Urinary bladder (tissue), 4 donors: ENCODE measurements around the gene BPHL. TPM values are rescaled to one million over a fixed set of nuclear protein-coding genes. Genes with fewer than 3 reads are reported as not detected.
"Not testable (repeated sequence)": the region's sequence is repeated elsewhere in the genome, so short reads cannot be mapped to it uniquely, and the experiment has no call there.

Experiments
- DNase-seq: peaks from one replicate; pipeline ENCODE4 v3.0.0-alpha.2; 2015; ENCODE audit errors: extremely low spot score
- H3K27ac ChIP-seq: one replicate; pipeline ENCODE4 v1.5.1; 2013; ENCODE audit warnings: low read depth, mild to moderate bottlenecking, moderate library complexity
- H3K36me3 ChIP-seq: one replicate; pipeline ENCODE4 v1.6.1; 2013; ENCODE audit warnings: mild to moderate bottlenecking, moderate library complexity; ENCODE audit not compliant: insufficient read depth
- H3K4me1 ChIP-seq: one replicate; pipeline ENCODE4 v1.6.1; 2013; ENCODE audit warnings: mild to moderate bottlenecking, moderate library complexity; ENCODE audit not compliant: insufficient read depth
- H3K4me3 ChIP-seq: one replicate; pipeline ENCODE4 v1.5.1; 2013; ENCODE audit warnings: low read depth, low read length
- WGBS: extraction: QIAGEN DNeasy Blood & Tissue Kit; methylation state at CpG from one replicate; pipeline ENCODE4 v1.1.7; 2013; 5-methylcytosine and 5-hydroxymethylcytosine counted together
- polyA plus RNA-seq: library from polyadenylated mRNA; stranded (reverse); fragments of 200-250 nt; gene quantifications from one replicate; pipeline ENCODE4 v1.2.3, GENCODE V29; 2013
- total RNA-seq: library from RNA; depleted of rRNA; stranded (reverse); fragments of >200 nt; gene quantifications from one replicate; pipeline ENCODE4 v1.2.3, GENCODE V29; 2014
- donor health status: healthy with polysubstance abuse.
- donor health status: healthy.

Gene BPHL
- total RNA-seq (23.7 TPM), polyA plus RNA-seq (13.3 TPM)

DNA sequence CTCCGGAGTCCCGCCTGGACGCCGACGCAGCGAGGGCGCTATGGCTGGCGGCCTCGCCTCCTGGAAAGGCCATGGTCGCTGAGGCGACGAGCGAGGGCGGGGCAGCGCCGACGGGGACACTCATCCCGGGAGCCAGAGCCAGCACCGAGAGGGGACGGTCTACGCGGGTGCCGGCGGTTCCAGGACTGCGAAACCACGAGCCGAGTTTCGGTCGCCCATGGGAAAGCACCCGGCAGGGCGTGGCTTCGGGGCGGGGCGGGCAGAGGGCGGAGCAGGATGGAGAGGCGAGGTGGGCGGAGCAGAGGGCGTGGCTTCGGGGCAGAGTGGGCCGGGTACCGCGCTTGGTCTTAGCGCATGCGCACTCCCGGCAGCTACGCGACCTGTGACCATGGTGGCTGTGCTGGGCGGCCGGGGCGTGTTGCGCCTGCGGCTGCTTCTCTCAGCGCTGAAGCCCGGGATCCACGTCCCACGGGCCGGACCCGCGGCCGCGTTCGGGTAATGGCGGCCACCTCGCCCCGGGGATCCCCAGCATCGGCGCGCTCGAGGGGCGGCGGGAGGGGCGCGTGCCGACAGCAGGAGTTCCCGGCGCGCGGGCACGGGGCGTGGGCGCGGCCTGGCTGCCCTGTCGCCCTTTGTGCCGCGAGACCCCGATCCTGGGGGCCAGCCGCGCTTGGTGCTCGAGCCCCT, at the start of gene BPHL:
Gene BPHL, plus strand, starts transcription at position 359 of the 687 bp plus-strand sequence. Its CDS starts 30 bp downstream, at position 389.
- peak; percentile 86 for DNase-seq
- under 1% methylated on average over 89 of the region's 89 CpGs for WGBS
- peak within 1 kb of the TSS; percentile 71 for H3K4me3 ChIP-seq

DNA sequence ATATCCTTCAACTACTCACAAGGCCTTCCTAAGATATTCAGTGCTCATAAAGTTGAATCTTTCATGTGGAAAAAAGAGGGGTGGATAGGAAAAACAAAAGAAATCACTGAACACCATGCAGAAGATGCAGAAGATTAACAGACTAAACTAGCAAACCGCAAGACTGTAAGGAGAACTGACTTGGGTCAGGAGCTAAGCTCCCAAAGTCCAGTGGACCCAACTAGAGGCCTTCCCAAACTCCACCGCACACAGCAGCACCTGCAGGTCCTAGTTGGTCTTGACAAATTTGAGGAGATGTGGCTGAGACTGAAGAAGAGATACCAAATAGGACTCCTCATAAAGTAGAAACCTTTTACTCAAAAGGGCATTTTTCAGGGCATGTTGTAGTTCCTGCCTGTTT, 46.9 kb upstream of the BPHL start:
- H3K4me3 ChIP-seq = no peak overlapping the region
- H3K4me1 ChIP-seq = peaks cover 4% of the 10 kb centered on the region
- DNase-seq = no peak
- H3K36me3 ChIP-seq = no peaks in the 10 kb centered on the region
- 92% methylated on average over 2 of the region's 2 CpGs for WGBS
- no peak overlapping the region for H3K27ac ChIP-seq

More for the DNA sequence above, at the start of gene BPHL:
- Histone ChIP-seq H3K36me3 (peaks cover 3% of the 10 kb centered on the region), H3K27ac (peak within 1 kb of the TSS; percentile 79), H3K4me1 (no peaks in the 10 kb centered on the region)

DNA sequence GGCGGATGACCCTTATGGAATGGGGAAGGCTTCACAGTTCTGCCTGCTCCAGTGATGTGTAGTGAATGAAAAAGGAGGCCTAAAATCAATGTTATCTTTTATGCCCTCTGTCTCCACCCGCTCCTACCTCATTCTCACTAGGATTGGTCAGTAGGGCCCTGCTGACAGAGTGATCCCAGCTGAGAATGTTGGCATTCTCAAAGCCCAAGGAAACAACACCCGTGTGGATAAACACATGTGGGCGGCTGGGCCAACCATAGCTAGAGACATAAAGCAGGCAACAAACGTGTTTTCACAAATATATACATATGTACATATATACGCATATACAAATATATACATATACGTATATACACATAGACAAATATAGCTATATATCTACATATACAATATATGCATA, 45.7 kb upstream of the BPHL start:
- no peak for DNase-seq
- peaks cover 3% of the 10 kb centered on the region for H3K36me3 ChIP-seq
- 77% methylated on average over 7 of the region's 7 CpGs for whole genome bisulfite sequencing

DNA sequence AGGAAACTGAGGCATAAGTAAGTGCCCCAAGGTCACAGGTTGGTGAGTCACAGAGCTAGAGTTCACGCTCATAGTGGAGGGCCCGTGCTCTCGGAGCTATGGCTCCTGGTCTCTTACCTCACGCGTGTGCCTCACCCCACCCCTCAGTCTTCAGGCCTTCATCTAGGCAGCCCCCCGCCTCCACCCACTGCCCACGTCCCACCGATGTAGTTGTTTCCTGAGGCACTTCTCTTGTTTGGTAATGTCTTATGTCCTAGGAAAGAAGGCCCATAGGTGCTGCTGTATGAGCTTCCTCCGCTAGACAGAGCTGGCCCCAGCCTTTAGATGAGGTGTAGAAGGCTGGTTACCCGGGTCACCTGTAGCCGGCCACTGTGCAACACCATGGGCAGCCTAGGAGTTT, 45.1 kb upstream of the BPHL start:
- Histone ChIP-seq H3K4me3 (no peak overlapping the region), H3K4me1 (peaks cover 4% of the 10 kb centered on the region), H3K36me3 (peaks cover 3% of the 10 kb centered on the region), H3K27ac (no peak overlapping the region)
- no peak for DNase-seq
- WGBS = 98% methylated on average over 11 of the region's 11 CpGs

More for the DNA sequence above, 45.7 kb upstream of the BPHL start:
- H3K4me1 ChIP-seq = peaks cover 4% of the 10 kb centered on the region
- H3K4me3 ChIP-seq = no peak overlapping the region
- H3K27ac ChIP-seq = no peak overlapping the region

DNA sequence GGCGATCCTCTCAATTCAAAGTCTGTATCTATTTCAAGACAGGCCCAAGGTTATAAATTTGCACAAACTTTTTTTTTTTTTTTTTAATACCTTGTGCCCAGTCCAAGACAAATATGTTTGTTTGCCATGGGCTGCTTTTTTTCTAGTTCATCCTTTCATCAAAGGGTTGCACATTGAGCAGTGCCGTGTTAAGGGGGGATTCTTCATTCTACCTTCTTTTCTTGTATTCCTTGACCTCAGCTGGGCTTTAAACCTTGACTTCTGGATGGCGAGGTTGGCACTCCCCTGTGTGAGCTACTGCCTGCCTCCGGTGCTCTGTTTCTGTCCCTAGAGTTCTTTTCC, 42.8 kb upstream of the BPHL start:
- 57% methylated on average over 4 of the region's 4 CpGs for WGBS
- DNase-seq = no peak
- Histone ChIP-seq H3K4me3 (no peak overlapping the region), H3K36me3 (peaks cover 5% of the 10 kb centered on the region), H3K4me1 (peaks cover 4% of the 10 kb centered on the region), H3K27ac (no peak overlapping the region)

DNA sequence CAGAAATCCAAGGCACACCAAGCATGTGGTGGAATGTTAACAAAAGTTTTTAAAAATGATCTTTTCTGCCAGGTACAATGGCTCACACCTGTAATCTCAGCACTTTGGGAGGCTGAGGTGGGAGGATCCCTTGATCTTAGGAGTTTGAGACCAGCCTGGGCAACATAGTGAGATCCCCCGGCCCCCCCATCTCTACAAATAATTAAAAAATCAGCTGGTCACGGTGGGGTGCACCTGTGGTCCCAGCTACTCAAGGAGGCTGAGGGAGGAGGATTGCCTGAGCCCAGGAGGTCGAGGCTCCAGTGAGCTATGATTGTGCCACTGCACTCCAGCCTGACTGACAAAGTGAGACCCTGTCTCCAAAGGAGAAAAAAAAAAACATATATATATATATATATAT, 42.2 kb upstream of the BPHL start:
- WGBS = 89% methylated on average over 3 of the region's 3 CpGs
- H3K4me3 ChIP-seq = no peak overlapping the region
- peaks cover 9% of the 10 kb centered on the region for H3K36me3 ChIP-seq
- H3K27ac ChIP-seq = no peak overlapping the region
- H3K4me1 ChIP-seq = peaks cover 4% of the 10 kb centered on the region
- DNase-seq = no peak

DNA sequence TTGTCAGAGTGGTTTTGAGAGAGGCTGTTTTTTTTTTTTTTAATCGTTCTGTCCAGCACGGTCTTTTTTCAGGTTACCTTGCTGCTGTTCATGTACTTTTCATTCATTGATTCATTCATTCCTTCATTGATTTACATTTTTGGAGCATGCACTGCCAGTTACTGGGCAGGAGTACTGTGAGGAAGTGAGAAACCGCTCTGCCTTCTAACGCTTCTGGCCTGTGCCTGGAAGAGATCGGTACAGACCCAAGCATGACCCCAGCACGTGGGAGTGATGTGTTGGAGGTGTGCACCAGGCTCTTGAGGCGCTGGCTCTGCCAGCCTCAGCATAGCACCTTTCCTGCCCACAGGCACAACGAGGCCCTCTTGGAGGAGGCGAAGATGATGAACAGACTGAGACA, 41.1 kb upstream of the BPHL start:
- no peak for DNase-seq
- 90% methylated on average over 9 of the region's 9 CpGs for WGBS
- no peak overlapping the region for H3K4me3 ChIP-seq
- H3K4me1 ChIP-seq = peaks cover 2% of the 10 kb centered on the region
- H3K36me3 ChIP-seq = peaks cover 9% of the 10 kb centered on the region
- no peak overlapping the region for H3K27ac ChIP-seq

DNA sequence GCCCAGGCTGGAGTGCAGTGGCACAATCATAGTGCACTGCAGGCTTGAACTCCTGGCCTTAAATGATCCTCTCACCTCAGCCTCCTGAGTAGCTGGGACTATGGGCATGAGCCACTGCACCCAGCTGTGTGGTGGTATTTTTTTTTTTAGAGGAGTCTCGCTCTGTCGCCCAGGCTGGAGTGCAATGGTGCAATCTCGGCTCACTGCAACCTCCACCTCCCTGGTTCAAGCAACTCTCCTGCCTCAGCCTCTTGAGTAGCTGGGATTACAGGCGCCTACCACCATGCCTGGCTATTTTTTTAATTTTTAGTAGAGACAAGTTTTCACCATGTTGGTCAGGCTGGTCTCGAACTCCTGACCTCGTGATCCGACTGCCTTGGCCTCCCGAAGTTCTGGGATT, 39.6 kb upstream of the BPHL start:
- not testable (repeated sequence) for DNase-seq, H3K36me3 ChIP-seq, H3K27ac ChIP-seq, H3K4me3 ChIP-seq, H3K4me1 ChIP-seq
- WGBS = 98% methylated on average over 8 of the region's 8 CpGs

DNA sequence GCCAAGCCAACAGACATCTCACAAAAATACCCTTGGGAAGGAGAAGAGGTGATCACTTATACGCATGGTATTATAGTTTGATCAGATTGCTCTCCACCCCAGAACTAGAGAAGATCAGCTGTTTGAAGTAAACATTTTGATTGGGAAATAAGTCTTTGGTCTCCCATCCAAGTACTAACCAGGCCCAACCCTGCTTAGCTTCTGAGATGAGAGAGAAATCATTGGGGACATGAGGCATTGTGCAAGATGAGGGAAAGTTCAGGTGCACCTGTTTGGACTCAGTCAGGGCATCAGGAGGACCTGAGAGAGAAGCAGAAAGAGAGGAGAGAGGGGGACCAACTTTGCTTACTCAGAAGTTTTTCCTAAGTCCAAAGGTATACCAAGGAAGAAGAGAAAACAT, 38.8 kb upstream of the BPHL start:
- Histone ChIP-seq H3K4me3 (no peak overlapping the region), H3K4me1 (peaks cover 2% of the 10 kb centered on the region), H3K27ac (no peak overlapping the region), H3K36me3 (peaks cover 9% of the 10 kb centered on the region)
- WGBS = 87% methylated on average over 1 of the region's 1 CpG
- DNase-seq = no peak

DNA sequence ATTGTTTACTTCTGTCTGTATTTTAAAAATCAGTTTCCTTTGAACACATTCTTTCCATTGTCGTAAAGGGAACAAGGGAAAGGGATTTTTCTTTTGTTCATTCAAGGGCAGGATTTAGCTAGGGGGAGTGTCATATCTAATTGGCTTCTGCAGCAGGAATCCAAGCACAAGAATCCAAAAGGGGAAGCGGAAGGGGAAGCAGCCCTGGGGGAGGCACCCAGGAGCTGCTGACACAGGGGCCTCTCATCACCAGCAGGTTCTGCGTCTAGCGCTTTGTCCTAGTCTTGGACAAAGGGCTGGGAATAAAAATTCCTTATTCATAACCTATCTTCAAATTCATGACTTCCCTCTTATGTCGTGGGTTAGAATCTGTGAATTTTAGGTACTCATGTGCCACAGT, 36.6 kb upstream of the BPHL start:
- no peak overlapping the region for H3K27ac ChIP-seq
- H3K4me1 ChIP-seq = no peaks in the 10 kb centered on the region
- 91% methylated on average over 5 of the region's 5 CpGs for WGBS
- DNase-seq = no peak
- no peak overlapping the region for H3K4me3 ChIP-seq
- peaks cover 9% of the 10 kb centered on the region for H3K36me3 ChIP-seq

DNA sequence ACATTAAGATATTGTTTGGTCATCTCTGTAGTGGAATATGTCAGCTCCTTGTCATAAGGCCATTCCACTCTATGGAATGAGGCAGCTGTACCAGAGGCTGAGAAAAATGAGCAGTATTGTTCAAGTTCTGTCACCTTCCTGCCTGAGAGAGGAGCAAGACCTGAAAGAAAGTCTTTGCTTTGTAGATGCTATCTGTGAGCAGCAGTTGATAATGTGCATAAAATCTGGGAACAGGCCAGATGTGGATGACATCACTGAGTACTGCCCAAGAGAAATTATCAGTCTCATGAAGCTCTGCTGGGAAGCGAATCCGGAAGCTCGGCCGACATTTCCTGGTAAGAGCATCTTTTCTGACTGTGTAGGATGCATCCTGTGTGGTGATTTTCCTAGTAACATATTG, 33.4 kb upstream of the BPHL start:
- H3K36me3 ChIP-seq = peaks cover 4% of the 10 kb centered on the region
- H3K4me3 ChIP-seq = no peak overlapping the region
- H3K4me1 ChIP-seq = no peaks in the 10 kb centered on the region
- H3K27ac ChIP-seq = no peak overlapping the region
- DNase-seq = no peak
- whole genome bisulfite sequencing = 73% methylated on average over 4 of the region's 4 CpGs

DNA sequence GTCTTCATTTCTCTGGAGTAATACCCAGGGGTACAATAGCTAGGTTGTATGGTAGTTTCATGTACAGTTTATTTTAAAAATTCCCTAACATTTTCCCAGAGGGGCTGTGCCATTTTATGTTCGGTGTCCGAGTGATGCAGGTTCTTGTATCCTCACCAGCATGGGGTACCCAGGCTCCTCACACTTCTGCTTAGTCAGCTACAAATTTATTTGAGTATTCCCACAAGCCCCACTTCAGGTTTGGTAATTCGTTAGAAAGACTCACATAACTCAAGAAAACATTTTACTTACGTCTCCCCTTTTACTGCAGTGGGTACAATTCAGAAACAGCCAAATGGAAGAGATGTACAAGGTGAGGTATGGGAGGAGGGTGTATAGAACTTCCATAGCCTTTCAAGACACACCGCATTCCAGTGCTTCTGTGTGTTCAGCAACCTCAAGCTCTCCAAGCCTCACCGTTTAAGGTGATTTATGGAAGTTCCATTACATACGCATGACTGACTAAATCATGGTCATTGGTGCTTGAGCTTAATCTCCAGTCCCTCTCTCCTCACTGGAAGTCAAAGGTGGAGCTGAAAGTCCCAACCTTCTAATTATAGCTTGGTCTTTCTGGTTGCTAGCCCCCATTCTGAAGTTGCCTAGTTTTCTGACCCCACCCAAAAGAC, 32.1 kb upstream of the BPHL start:
- H3K4me1 ChIP-seq = no peaks in the 10 kb centered on the region
- no peak overlapping the region for H3K27ac ChIP-seq
- 85% methylated on average over 7 of the region's 7 CpGs for WGBS
- DNase-seq = no peak
- H3K36me3 ChIP-seq = no peaks in the 10 kb centered on the region
- no peak overlapping the region for H3K4me3 ChIP-seq

DNA sequence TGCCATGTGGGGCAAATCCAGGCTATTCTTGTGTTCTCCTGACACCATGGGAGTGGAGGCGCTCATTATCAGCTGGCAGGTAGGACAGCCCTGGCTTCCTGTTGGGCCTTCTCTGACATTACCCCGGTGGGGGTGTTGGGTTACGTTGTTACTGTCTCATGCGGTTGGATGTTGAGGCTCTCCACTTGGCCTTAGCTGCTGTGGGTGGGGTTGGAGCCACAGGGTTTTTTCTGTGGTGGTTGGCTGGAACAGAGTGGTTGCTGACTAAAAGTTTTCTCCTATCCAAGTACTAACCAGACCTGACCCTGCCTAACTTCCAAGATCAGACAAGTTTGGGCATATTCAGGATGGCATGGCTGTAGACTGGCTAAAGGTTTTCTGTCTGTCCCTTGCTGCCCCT, 30.1 kb upstream of the BPHL start:
- Histone ChIP-seq H3K4me3 (no peak overlapping the region), H3K36me3 (no peaks in the 10 kb centered on the region), H3K27ac (peak overlapping the region; percentile 82), H3K4me1 (no peaks in the 10 kb centered on the region)
- DNase-seq = no peak
- 68% methylated on average over 4 of the region's 4 CpGs for WGBS

DNA sequence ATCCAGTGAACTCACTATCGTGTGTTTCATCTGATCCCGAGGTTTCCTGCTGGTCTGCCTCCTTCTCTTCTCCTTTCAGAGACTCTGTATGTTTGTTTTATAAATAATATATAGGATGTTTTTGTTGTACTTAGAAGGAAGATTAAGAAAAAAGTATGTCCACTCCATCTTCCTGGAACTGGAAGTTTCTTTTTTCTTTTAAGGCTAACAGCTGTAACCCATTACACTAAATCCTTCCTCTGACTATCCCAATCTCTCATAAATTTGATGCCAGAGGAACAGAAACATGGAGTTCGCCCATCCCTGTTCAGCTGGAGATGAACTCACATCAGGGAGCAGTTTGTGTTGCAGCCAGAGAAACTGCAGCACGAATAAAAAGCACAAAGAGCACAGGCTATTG, 29.5 kb upstream of the BPHL start:
- H3K27ac ChIP-seq = peak overlapping the region; percentile 82
- 35% methylated on average over 4 of the region's 4 CpGs for WGBS
- H3K4me3 ChIP-seq = no peak overlapping the region
- peak; percentile 64 for DNase-seq
- no peaks in the 10 kb centered on the region for H3K36me3 ChIP-seq
- no peaks in the 10 kb centered on the region for H3K4me1 ChIP-seq
